RKO (cell line): Measurements from ENCODE around the gene SERINC1.

Source experiments
- DNase-seq: peaks from one replicate; pipeline ENCODE4 v3.0.0-alpha.2; 2016; ENCODE audit warnings: low spot score

Gene SERINC1

GRCh38 chr6:122393351-122393896 is 78.2 kb downstream of the SERINC1 start:
- no peak for DNase-seq
